Stimulated activated CD4-positive, alpha-beta T cell treated with anti-CD3 and anti-CD28 coated beads, TNF-alpha, amount 100 ng/mL, for 4 hours (primary cell): ENCODE results near the gene TBC1D3I.
"Not testable (repeated sequence)": the region's sequence is repeated elsewhere in the genome, so short reads cannot be mapped to it uniquely, and the experiment has no call there.

Experiments
- DNase-seq, 3 experiments: peaks; one replicate each; pipeline ENCODE4 v3.0.0-alpha.2; 2020; ENCODE audit warnings: low read depth in 3 of 3

The TBC1D3I gene

DNA sequence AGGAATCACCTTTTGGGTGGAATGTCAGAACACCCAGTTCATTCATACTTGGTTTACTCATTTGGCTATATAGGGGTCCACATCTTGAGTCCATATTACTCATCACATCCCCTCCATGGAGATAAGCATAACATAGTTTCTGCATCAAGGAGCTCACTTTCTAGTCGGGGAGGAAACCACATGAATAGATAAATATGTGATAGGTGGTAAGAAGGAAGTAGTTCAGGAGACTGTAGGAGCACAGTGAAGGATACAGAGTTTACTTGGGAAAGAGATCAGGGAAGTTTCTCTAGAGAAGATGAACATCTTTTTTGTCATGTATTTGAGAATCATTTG is 57.9 kb downstream of the TBC1D3I start:
- DNase-seq: not testable (repeated sequence)

DNA sequence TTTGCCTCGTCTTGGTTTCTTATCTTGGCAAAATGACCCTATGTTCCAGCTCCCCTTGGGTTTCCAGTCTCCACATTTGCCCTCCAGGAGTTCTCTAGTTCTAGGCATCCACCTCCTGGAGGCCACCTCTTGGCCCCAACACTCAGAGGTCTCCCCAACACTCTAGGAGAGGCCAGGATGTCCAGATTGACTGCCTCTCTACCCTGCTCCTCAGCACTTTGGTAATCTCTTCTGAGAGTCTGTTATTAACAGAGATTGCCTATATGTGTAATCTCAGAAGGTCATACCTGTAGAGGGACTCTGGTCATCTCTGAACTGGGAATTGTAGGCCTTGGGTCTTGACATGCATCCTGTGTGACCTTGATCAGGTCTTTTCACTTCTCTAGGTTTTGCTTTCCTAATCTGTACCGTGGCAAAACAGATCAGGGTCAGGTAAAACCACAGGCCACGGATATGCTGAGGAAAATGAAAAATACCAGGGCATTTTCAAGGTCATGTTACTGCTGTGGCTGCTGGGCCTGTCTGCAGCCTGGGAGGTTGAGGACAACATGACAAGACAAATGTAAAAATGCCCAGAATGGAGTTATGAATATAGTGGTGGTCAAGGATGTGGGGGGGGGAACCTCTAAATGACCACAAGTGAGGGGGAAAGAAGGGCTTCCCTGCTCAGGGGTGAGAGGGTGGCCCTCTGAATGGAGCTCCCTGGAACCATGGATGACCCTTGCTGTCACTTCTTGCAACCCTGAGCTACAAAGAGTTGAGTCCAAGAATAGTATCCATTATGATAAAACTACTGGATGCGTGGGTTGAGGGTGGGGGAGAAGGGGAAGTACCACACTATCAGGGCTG is 58.5 kb downstream of the TBC1D3I start:
- DNase-seq: no peak

DNA sequence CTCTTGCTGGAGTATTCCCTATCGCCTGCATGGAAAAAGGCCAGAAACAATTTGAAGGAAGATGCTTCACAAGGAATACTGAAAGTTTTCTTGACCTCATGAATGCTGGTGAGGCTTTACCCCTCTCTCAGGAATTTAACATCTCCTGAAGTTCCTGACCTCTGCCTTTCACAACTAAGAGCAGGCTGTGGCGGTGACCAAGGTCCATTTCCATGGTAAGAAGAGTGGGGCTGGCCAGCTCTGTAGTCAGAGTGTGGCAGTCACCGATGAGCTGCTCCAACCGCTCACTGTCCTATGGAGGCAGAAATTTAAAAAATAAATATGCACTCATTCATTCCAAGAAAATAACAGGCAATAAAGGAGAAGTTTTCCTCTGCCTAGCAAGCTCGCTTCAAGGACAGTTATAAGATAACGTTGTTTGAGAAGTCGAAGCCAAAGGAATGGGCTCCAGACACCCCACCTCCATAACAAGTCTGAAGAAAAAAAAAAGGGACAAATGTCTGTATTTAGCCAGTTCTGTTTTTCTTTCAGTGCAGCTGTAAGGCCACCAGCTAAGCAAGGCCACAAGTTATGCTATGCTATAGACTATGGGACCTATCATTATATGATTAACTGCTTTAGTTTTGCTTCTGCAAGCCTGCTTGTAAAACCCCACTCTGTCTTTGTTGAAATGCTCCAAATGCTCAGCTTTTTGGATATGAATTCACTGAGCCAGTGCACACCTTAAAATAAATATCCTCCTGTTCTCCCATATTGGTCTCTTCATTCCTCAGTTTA is 59.5 kb downstream of the TBC1D3I start:
- DNase-seq: no peak
